ENCODE results near the gene DUOXA2.

DNA sequence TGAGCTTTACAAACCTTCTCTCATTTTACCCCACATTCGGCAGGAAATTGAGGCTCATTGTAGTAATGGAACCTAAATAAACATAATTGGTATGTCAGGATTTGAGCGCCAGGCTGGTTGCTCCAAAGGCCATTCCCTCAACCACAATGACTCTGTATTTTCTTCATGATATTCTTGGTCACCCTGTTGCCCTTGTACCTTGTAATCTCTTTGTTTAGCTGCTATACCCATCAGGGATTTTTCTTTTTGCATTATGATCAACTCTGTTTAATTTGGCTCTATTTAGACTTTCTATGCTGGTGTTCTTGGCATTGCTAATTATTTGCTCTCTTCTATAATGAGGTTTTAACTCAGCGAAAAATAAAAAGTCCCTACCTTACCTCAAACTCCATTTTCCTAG lies 30.0 kb upstream of the DUOXA2 start:
- TF ChIP-seq EZH2 (IDR thresholded peaks at IDR 0.05; ENCODE audit: borderline replicate concordance, low read length), result no peak
- no peak for TF ChIP-seq CTCF (IDR thresholded peaks at IDR 0.05; ENCODE audit: low read length)

Measured in OCI-LY1 (cell line).